Stimulated activated CD4-positive, alpha-beta T cell treated with anti-CD3 and anti-CD28 coated beads, Interleukin-12 subunit alpha, Interleukin-12 subunit beta, amount 100 ng/mL, for 4 hours (primary cell): Measurements from ENCODE around the gene BACH2.

Experiments used
- DNase-seq: peaks from one replicate; pipeline ENCODE4 v3.0.0-alpha.2; 2020

Gene BACH2

GRCh38 chr6:89956182-89956581 lies 340.5 kb downstream of the BACH2 start:
- DNase-seq, result no peak

DNA sequence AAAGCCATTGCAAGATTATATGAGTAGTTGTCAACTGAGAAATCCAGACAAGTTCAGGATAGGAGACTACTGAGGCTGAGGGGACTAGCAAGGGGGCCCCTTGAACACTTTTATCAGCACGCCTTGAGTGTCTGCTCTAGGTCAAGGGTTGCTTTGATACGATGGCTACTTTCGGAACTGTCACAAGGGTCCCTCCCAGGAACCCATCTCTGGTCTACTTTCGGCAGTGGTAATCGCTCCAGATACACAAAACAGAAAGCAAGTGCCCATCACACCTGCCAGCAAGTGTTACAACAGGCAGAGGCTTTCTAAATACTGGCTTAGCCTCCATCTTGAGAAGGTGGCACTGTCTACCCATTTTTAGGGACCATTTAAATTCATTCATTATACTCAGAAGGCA lies 341.3 kb downstream of the BACH2 start:
- no peak for DNase-seq

DNA sequence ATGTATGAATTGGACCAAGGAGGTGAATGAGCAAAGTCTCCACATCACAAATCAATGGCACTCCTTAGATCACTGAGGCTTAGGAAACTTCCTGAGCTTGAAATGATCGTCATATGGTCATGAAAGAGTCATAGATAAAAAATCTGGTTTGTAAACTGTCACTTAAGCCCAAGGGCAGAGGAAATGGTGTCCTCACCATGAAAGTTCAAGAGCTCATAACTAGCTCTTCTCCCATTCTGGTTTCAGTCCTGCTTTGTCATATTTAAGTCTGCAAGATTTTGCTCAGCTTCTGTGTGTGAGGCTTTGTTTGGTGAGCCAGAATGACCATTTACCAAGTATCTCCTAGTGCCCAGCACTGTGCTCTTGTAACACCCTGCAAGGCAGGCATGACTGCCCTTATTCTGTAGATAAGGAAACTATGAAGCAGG lies 341.9 kb downstream of the BACH2 start:
- no peak for DNase-seq

DNA sequence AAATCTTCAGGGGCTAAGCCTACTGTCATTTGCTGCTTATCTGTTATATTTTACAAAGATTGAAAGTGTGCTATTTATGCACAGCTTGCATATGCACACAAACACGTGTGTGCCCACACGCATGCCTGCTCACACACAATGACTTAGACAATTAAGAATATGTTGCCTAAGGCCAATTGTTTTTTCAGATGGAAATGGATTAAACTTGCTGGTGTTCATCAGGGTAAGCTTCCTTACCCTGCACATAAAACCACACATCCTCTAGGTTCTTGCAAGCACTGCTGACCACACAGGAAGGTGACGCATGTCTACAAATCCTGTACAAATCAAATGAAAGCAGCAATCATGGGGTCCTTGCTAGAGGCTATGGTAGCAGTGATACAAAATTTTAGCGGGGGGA lies 344.0 kb downstream of the BACH2 start:
- no peak for DNase-seq

- DNase-seq, result no peak
Observed at GRCh38 chr6:89952105-89952671, 344.5 kb downstream of the BACH2 start.

- no peak for DNase-seq
Observed at GRCh38 chr6:89951574-89952104, 345.0 kb downstream of the BACH2 start.

- no peak for DNase-seq
Observed at GRCh38 chr6:89950879-89951391, 345.7 kb downstream of the BACH2 start.

DNA sequence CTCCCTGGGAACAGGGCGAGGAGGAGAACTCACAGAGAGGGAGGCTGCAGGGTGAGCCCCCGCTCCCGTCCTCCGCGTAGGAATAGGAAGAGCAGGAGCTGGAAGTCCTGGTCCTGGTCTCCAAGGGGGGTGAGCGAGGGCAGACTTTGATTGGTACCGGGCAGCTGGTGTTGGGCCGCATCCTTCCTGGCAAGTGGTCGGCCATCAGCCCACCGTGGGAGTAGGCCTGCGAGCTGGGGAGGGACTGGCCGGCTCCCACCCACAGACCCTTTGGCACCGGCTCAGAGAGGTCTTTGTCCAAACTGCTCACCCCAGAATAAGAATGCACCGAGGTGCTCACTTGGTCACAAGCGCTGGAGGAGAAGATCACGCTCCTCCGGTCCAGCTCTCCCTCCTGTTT lies 346.2 kb downstream of the BACH2 start:
- DNase-seq, result no peak

GRCh38 chr6:89948876-89949275 lies 347.8 kb downstream of the BACH2 start:
- no peak for DNase-seq

DNA sequence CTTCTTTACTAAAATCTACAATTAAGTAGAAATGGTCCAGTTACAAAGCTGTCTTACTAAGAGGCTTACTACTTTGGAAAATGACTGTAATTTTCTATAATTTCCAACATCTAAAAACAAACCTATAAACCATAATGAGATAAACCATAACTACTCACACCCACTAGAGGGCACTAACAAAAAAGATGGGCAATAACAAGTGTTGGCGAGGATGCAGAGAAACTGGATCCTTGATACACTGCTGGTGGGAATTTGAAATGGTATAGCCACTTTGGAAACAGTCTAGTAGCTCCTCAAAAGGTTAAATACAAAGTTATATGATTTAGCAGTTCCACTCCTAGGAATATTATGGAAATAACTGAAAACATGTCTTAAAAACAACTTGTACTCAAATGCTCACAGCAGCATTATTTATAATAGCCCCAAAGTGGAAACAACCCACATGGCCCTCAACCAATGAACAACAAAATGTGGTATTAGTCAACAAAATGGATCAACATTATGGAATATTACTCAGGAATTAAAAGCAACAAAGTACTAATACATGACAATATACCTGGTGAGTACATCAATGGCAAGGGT lies 351.7 kb downstream of the BACH2 start:
- no peak for DNase-seq

DNA sequence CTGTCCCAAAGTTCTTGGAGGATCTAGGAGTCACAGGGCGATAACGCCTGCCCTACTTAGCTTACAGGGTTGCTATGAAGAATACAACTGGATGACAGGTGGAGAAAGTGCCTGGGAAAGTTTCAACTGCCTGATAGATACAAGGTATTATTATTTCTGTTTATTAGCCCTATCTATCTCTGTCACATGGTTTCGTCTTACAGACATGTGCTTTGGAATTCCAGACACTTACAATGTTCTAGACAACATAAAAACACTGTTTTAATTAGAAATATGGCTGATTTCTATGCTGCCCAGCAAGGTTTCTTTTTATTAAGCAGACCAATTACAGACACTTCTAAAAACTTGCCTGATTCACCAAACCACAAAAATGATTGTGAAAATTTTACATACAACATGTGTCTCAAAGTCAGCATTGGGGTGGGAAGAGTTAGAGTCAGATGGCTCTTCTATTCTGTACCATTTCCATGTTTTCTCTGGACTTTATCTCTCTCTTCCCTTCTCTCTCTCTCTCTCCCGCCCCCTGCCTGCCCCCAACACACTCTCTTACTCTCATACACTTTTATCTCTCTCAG lies 352.4 kb downstream of the BACH2 start:
- DNase-seq, result no peak

DNA sequence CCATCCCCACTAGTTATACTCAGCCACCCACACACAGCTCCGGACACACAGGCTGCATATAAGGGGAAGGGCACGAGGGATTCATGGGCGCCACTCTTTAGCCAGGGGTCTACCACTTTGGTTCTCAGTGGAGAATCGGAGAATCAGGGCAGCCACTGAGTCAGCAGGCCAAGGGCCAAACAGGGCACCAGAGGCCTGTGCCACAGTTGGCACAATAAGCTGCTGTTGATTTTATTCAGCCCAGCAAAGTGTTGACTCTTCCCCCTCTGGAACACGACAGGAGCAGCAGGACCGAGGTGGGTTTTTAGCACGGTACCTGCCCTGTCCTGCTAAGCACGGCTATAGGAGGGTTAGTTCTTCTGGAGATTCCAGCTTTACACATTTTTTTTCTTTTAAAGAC lies 354.0 kb downstream of the BACH2 start:
- no peak for DNase-seq

DNA sequence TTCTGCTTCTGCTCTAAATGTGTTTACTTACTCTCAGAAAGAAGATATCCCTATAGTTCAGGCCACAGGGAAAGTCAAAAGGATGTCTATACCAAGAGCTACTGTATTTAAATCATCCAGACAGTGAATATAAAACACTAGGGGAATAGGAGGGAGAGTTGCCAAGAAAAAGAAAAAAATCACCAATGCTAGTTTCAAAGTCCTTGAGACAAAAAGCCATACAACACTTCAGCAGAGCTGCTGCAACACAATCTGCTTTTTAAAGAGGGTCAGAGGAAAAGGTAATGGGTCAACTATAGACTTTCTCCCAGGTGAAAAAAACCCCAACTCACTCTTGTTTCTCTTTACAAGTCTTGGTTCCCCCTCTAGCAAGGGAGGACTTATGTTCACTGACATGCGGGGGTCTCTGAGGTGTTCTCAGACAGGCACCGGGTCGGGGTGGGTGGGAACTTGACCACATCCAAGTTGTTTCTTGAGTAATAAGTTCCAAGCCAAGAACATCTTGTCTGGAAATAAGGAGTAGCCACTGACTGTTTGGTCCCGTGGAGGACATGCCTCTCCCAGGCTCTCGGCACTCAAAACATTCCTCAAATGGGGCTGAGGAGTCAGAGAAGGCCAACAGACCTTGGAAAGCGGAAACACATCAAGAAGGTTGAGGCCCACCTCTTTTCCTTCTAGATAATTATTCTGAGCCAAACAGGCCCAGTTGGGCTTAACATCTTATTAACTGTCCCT lies 354.7 kb downstream of the BACH2 start:
- DNase-seq, result no peak

DNA sequence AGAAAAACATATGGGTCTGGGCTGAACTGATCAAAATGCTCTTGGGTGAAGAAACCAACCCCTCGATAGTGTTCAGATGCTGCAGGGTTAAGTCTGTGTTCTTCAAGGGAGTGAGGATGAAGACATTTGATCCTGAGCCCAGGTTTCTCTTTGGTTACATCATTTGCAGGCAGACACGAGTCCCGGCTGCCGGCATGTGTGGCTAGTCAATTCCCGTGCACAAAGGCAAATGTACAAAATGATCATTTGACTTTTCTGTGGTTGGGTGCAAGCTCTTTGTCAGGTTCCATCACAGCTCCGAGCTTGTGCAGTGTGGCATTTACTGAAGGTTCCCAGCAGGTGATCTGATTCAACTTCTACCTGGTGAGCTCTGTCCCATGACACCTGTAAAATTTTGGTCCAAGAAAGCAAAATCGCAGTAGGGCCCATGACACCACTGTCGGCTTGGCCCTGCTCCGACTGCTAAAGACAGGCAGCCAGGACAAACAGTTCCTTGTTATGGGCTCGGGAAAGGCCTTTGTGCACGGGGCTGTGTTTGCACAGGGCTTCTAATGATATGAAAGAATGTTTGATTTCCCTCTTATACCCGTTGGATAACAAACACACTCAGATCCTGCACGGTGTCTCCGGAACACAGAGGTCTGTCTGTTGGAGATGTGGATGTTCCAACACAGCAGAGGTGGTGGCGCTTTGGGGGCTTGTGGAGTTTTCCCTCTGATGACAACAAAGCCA lies 355.4 kb downstream of the BACH2 start:
- no peak for DNase-seq

- peak; percentile 48 for DNase-seq
Observed at GRCh38 chr6:89940225-89941027, 356.2 kb downstream of the BACH2 start.

- DNase-seq, result no peak
Observed at GRCh38 chr6:89939144-89939543, 357.5 kb downstream of the BACH2 start.

GRCh38 chr6:89938014-89938413 lies 358.6 kb downstream of the BACH2 start:
- DNase-seq, result no peak

DNA sequence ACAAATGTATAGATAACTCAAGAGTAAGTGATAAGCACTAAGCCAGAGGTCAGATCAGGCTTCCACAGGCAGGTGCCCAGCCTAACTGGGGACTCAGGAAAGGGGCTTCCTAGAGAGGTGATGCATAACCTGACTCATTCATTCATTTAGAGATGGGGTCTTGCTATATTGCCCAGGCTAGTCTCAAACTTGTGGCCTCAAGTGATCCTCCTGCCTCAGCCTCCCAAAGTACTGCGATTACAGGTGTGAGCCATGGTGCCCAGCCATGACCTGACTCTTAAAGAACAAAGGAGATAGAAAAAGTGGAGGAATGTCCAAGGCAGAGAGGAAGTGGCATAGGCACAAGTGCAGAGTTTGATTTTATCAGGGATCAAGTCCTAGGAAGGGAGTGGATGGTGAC lies 360.5 kb downstream of the BACH2 start:
- DNase-seq, result no peak

- DNase-seq, result no peak
Observed at GRCh38 chr6:89934685-89935366, 361.8 kb downstream of the BACH2 start.

DNA sequence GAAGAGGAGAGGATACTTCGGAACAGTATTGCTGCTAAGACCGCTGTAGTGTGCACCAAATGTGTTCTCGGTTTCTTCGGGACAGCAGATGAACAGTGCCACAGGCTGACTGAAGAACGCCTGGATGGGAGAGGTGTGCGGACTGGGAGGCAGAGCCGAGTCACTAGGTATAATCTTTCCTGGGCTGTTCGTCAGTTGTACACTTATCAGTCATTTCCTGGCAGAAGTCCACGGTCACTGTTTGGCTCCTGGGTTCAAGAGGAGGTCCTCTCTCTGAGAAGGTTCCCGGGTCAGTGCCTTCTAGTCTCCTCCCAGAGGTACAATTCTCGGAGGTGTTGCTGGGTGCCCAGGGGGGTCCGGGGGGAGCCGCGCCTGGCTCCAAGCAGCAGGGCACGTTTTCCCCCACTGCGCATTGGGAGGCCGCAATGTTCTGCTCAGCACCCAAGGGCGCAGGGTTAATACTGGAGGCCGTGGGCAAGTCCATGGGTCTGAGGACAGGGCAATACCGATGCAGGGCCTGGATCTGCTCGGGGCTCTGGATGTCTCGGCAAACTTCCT lies 364.3 kb downstream of the BACH2 start:
- no peak for DNase-seq

- no peak for DNase-seq
Observed at GRCh38 chr6:89930789-89931188, 365.9 kb downstream of the BACH2 start.
